ENCODE data around the gene TMEM170B. TPM values are rescaled to one million over a fixed set of nuclear protein-coding genes. Genes with fewer than 3 reads are reported as not detected.

TMEM170B gene
- polyA plus RNA-seq, 3 donors, result 11.7 to 33.4 (median 19.7) TPM

GRCh38 chr6:11586536-11586935 lies 49.0 kb downstream of the TMEM170B start:
- no peak overlapping the region for H3K27ac Mint-ChIP-seq
- intact Hi-C loops (cut with micrococcal nuclease), result no loop called here
- WGBS (ENCODE audit: insufficient coverage), result 100% methylated on average over 5 of the region's 7 CpGs

GRCh38 chr6:11589261-11589660 lies 51.7 kb downstream of the TMEM170B start:
- Histone ChIP-seq H3K4me1 (ENCODE audit: control insufficient read depth in 1 of 2, insufficient read depth in 2 of 2, low read length in 2 of 2) (peaks cover under 1 to 2% of the 10 kb centered on the region in 2 donors), H3K79me2 (ENCODE audit: insufficient read depth, low read length) (no peaks in the 10 kb centered on the region), H4K20me1 (ENCODE audit: insufficient read depth, low read length) (peaks cover 10% of the 10 kb centered on the region), H3K4me3 (replicated peaks in 1 of 3; ENCODE audit: low read depth in 2 of 3, low read length in 3 of 3) (no peak overlapping the region), H3K9ac (ENCODE audit: insufficient read depth, low read length, poor library complexity, severe bottlenecking) (no peak overlapping the region), H3K27ac (ENCODE audit: low read depth in 1 of 2, low read length in 2 of 2) (no peak overlapping the region), H3K4me2 (replicated peaks; ENCODE audit: extremely low read depth, low read length, poor library complexity, severe bottlenecking) (no peak overlapping the region), H3K36me3 (replicated peaks in 1 of 2; ENCODE audit: control insufficient read depth in 1 of 2, insufficient read depth in 2 of 2, low read length in 2 of 2) (no peaks in the 10 kb centered on the region), H2AFZ (ENCODE audit: insufficient read depth, low read depth, low read length, poor library complexity, severe bottlenecking) (no peak overlapping the region), H3K9me3 (replicated peaks in 1 of 2; ENCODE audit: control insufficient read depth in 1 of 2, insufficient read depth in 1 of 2, low read length in 2 of 2) (no peaks in the 10 kb centered on the region), H3K27me3 (ENCODE audit: control insufficient read depth in 2 of 2, insufficient read depth in 2 of 2, low read length in 2 of 2) (no peaks in the 10 kb centered on the region)
- DNase-seq, result no peak
- H3K27me3 Mint-ChIP-seq (ENCODE audit: low read depth in 3 of 3), result peaks cover 0 to 1% (median 0%) of the 10 kb centered on the region in 3 donors
- H3K36me3 Mint-ChIP-seq, result no peaks in the 10 kb centered on the region
- no peak for TF ChIP-seq CTCF (IDR thresholded peaks at IDR 0.05)
- no peak overlapping the region for H3K4me3 Mint-ChIP-seq
- intact Hi-C loops (cut with micrococcal nuclease), result no loop called here
- H3K4me1 Mint-ChIP-seq, result peaks cover 8% of the 10 kb centered on the region
- no peaks in the 10 kb centered on the region for H3K9me3 Mint-ChIP-seq
- no peak overlapping the region for H3K27ac Mint-ChIP-seq
- 90% methylated on average over 2 of the region's 3 CpGs for WGBS (ENCODE audit: insufficient coverage)

More at GRCh38 chr6:11586536-11586935, 49.0 kb downstream of the TMEM170B start:
- H4K20me1 ChIP-seq (ENCODE audit: insufficient read depth, low read length), result peaks cover 13% of the 10 kb centered on the region
- H3K9ac ChIP-seq (ENCODE audit: insufficient read depth, low read length, poor library complexity, severe bottlenecking), result no peak overlapping the region
- H3K27ac ChIP-seq (ENCODE audit: low read depth in 1 of 2, low read length in 2 of 2), result no peak overlapping the region
- H3K9me3 ChIP-seq (replicated peaks in 1 of 2; ENCODE audit: control insufficient read depth in 1 of 2, insufficient read depth in 1 of 2, low read length in 2 of 2), result no peaks in the 10 kb centered on the region
- Mint-ChIP-seq H3K4me3 (no peak overlapping the region), H3K27me3 (ENCODE audit: low read depth in 3 of 3) (peaks cover 0 to 2% (median 0%) of the 10 kb centered on the region in 3 donors), H3K36me3 (peaks cover 2 to 7% of the 10 kb centered on the region in 2 donors), H3K4me1 (peaks cover 20% of the 10 kb centered on the region), H3K9me3 (no peaks in the 10 kb centered on the region)
- H3K79me2 ChIP-seq (ENCODE audit: insufficient read depth, low read length), result peaks cover 13% of the 10 kb centered on the region
- H2AFZ ChIP-seq (ENCODE audit: insufficient read depth, low read depth, low read length, poor library complexity, severe bottlenecking), result no peak overlapping the region
- H3K4me3 ChIP-seq (replicated peaks in 1 of 3; ENCODE audit: low read depth in 2 of 3, low read length in 3 of 3), result no peak overlapping the region
- peaks cover 13 to 20% of the 10 kb centered on the region in 2 donors for H3K4me1 ChIP-seq (ENCODE audit: control insufficient read depth in 1 of 2, insufficient read depth in 2 of 2, low read length in 2 of 2)
- H3K4me2 ChIP-seq (replicated peaks; ENCODE audit: extremely low read depth, low read length, poor library complexity, severe bottlenecking), result no peak overlapping the region
- TF ChIP-seq CTCF (IDR thresholded peaks at IDR 0.05), result no peak
- no peak for DNase-seq
- H3K36me3 ChIP-seq (replicated peaks in 1 of 2; ENCODE audit: control insufficient read depth in 1 of 2, insufficient read depth in 2 of 2, low read length in 2 of 2), result peaks cover 0 to 8% of the 10 kb centered on the region in 2 donors
- no peaks in the 10 kb centered on the region for H3K27me3 ChIP-seq (ENCODE audit: control insufficient read depth in 2 of 2, insufficient read depth in 2 of 2, low read length in 2 of 2)
